Epithelial cell of esophagus (primary cell): ENCODE data around the gene MIEN1.
"Not testable (repeated sequence)": the region's sequence is repeated elsewhere in the genome, so short reads cannot be mapped to it uniquely, and the experiment has no call there.

ENCODE experiments used
- DNase-seq: peaks from one replicate; pipeline ENCODE4 v3.0.0; 2010; ENCODE audit warnings: low read depth
- H3K4me3 ChIP-seq: 2 replicates; pipeline ENCODE4 v1.5.1; 2011; ENCODE audit warnings: mild to moderate bottlenecking, low read length, control low read depth
- TF ChIP-seq, protein P1 (sequence below): IDR thresholded peaks from 2 replicates; pipeline ENCODE4 v1.5.1; 2011; ENCODE audit warnings: low read depth, mild to moderate bottlenecking, low read length, control low read depth, inconsistent platforms; ENCODE audit not compliant: insufficient read depth; ENCODE audit errors: missing control alignments

Gene MIEN1

GRCh38 chr17:39711851-39712250 lies 18.5 kb downstream of the MIEN1 start:
- no peak for DNase-seq
- H3K4me3 ChIP-seq = no peak overlapping the region
- TF ChIP-seq, protein P1, sequence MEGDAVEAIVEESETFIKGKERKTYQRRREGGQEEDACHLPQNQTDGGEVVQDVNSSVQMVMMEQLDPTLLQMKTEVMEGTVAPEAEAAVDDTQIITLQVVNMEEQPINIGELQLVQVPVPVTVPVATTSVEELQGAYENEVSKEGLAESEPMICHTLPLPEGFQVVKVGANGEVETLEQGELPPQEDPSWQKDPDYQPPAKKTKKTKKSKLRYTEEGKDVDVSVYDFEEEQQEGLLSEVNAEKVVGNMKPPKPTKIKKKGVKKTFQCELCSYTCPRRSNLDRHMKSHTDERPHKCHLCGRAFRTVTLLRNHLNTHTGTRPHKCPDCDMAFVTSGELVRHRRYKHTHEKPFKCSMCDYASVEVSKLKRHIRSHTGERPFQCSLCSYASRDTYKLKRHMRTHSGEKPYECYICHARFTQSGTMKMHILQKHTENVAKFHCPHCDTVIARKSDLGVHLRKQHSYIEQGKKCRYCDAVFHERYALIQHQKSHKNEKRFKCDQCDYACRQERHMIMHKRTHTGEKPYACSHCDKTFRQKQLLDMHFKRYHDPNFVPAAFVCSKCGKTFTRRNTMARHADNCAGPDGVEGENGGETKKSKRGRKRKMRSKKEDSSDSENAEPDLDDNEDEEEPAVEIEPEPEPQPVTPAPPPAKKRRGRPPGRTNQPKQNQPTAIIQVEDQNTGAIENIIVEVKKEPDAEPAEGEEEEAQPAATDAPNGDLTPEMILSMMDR = no peak

DNA sequence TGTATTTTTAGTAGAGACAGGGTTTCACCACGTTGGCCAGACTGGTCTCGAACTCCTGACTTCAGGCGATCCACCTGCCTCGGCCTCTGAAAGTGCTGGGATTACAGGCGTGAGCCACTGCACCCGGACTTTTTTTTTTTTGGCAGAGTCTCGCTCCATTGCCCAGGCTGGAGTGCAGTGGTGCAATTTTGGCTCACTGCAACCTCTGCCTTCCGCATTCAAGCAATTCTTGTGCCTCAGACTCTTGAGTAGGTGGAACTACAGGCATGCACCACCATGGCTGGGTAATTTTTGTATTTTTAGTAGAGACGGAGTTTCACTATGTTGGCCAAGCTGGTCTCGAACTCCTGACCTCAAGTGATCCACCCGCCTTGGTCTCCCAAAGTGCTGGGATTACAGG lies 19.3 kb downstream of the MIEN1 start:
- H3K4me3 ChIP-seq, DNase-seq: not testable (repeated sequence)

- H3K4me3 ChIP-seq = no peak overlapping the region
- no peak for DNase-seq
- TF ChIP-seq, protein P1 = no peak
Observed at GRCh38 chr17:39709998-39710964, 20.1 kb downstream of the MIEN1 start.

DNA sequence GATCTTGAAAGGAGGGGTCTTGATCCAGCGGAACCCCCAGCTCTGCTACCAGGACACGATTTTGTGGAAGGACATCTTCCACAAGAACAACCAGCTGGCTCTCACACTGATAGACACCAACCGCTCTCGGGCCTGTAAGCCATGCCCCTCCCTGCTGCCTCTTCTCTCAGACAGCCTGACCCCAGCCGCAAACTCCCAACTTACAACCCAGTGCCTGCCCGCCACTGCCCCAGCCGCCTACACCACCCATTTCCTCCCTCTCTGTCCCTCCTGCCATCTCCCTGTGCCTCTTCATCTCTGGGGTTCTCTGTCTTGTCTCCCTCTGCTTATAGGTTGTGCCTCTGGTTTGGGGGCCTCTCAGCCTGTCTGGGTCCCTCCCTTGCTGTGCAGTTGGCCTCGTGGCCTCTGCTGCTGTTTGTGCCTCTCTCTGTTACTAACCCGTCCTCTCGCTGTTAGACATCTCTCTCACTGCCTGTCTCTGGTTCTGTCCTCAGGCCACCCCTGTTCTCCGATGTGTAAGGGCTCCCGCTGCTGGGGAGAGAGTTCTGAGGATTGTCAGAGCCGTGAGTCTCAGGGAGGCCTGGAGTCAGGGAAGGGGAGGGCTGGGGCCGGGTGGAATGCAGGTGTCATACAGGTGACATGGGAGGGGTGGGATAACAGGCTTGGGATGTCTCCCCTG lies 20.9 kb downstream of the MIEN1 start:
- TF ChIP-seq, protein P1 = no peak
- DNase-seq = no peak
- no peak overlapping the region for H3K4me3 ChIP-seq

DNA sequence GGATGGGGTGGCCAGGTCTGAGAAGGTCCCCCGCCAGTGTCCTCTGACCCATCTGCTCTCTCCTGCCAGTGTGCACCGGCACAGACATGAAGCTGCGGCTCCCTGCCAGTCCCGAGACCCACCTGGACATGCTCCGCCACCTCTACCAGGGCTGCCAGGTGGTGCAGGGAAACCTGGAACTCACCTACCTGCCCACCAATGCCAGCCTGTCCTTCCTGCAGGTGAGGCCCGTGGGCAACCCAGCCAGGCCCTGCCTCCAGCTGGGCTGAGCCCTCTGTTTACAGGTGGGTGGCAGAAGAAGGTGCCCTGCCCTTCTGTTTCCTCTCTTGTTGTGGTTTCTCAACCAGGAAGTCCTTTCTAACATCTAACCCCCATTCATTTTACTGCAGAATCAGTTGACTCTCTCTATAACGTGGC lies 23.4 kb downstream of the MIEN1 start:
- TF ChIP-seq, protein P1 = no peak

GRCh38 chr17:39706383-39706782 lies 23.9 kb downstream of the MIEN1 start:
- no peak overlapping the region for H3K4me3 ChIP-seq
- TF ChIP-seq, protein P1 = no peak
- DNase-seq = no peak

More for the DNA sequence above, 23.4 kb downstream of the MIEN1 start:
- DNase-seq = no peak
- H3K4me3 ChIP-seq = no peak overlapping the region

GRCh38 chr17:39705786-39706348 lies 24.5 kb downstream of the MIEN1 start:
- DNase-seq = peak; percentile 89
- TF ChIP-seq, protein P1 = no peak
- H3K4me3 ChIP-seq = peak overlapping the region; percentile 19
